Measurements from ENCODE around the gene ZNF420.

- TF ChIP-seq CTCF (optimal IDR thresholded peaks at IDR 0.05 in 1 of 3, IDR thresholded peaks at IDR 0.05 in 1 of 3, conservative IDR thresholded peaks at IDR 0.05 in 1 of 3; ENCODE audit: extremely low read depth in 1 of 3, insufficient read depth in 2 of 3, low read length in 3 of 3), result no peak
- no peak for TF ChIP-seq EZH2 (IDR thresholded peaks at IDR 0.05; ENCODE audit: low read length)
Observed at GRCh38 chr19:37127999-37128820, 50.0 kb downstream of the ZNF420 start.
